SH-SY5Y (cell line): ENCODE measurements around the gene GALNT1.

Experiments used
- GATA2 ChIP-seq: IDR thresholded peaks from 2 replicates; pipeline ENCODE4 v1.6.1; 2011; ENCODE audit warnings: mild to moderate bottlenecking, low read depth, low read length
- GATA3 ChIP-seq: IDR thresholded peaks from 2 replicates; pipeline ENCODE4 v1.6.1; 2011; ENCODE audit warnings: low read depth, mild to moderate bottlenecking, low read length, moderate library complexity

DNA sequence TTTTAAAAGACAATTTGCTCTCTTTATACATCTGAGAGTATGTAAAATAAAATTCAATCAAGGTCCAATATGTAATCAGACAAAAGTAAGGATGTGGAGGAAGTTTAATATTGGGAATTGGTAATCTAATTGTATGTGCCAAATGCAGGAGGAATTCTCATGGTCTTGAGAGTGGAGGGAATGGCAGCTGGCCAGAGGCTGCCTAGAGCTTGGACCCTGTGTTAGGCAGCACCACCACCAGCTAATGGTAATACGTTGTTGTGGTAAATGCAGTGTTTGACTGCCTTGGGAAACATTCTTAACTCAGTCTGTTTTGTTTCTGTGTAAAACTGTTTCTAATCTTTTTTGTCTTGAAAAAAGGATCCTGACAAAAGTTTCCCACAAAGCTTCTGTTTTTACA is 30.0 kb downstream of the GALNT1 start:
- TF ChIP-seq GATA3 (no peak), GATA2 (no peak)
